Measurements from ENCODE around the gene DYNC1I1. TPM values are rescaled to one million over a fixed set of nuclear protein-coding genes. Genes with fewer than 3 reads are reported as not detected.

Gene DYNC1I1
- polyA plus RNA-seq, 1 experiment: 0.11 TPM

DNA sequence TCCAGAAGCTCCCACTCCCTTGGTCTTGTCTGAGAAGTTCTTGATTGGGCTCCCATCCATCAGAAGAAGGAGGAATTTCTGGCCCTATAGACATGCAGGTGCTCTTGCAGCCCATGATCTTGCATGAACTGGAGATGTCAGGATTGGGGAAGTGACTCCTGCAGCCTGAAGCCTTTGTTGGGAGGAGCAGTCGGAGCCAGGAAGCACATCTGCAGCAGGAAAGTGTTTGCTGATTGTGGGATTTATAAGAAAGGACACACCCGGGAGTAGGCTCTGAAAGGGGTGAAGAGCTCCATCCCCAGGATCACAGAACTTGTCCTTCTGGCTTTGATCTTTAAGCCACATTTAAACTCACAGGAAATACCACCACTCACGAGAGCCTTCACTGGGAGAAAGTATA lies 185.2 kb downstream of the DYNC1I1 start:
- TF ChIP-seq, protein P1, sequence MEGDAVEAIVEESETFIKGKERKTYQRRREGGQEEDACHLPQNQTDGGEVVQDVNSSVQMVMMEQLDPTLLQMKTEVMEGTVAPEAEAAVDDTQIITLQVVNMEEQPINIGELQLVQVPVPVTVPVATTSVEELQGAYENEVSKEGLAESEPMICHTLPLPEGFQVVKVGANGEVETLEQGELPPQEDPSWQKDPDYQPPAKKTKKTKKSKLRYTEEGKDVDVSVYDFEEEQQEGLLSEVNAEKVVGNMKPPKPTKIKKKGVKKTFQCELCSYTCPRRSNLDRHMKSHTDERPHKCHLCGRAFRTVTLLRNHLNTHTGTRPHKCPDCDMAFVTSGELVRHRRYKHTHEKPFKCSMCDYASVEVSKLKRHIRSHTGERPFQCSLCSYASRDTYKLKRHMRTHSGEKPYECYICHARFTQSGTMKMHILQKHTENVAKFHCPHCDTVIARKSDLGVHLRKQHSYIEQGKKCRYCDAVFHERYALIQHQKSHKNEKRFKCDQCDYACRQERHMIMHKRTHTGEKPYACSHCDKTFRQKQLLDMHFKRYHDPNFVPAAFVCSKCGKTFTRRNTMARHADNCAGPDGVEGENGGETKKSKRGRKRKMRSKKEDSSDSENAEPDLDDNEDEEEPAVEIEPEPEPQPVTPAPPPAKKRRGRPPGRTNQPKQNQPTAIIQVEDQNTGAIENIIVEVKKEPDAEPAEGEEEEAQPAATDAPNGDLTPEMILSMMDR (IDR thresholded peaks at IDR 0.05; ENCODE audit: insufficient read depth, low read depth, low read length): no peak
- ChIA-PET POLR2A (no interaction called here), CTCF (no interaction called here)
- H3K27me3 ChIP-seq (ENCODE audit: control insufficient read depth, insufficient read depth, low read length): no peaks in the 10 kb centered on the region
- no peaks in the 10 kb centered on the region for H3K36me3 ChIP-seq (ENCODE audit: control insufficient read depth, insufficient read depth, low read length)
- no peak for DNase-seq (ENCODE audit: low read depth)
- H3K4me3 ChIP-seq (ENCODE audit: low read depth, low read length): no peak overlapping the region

DNA sequence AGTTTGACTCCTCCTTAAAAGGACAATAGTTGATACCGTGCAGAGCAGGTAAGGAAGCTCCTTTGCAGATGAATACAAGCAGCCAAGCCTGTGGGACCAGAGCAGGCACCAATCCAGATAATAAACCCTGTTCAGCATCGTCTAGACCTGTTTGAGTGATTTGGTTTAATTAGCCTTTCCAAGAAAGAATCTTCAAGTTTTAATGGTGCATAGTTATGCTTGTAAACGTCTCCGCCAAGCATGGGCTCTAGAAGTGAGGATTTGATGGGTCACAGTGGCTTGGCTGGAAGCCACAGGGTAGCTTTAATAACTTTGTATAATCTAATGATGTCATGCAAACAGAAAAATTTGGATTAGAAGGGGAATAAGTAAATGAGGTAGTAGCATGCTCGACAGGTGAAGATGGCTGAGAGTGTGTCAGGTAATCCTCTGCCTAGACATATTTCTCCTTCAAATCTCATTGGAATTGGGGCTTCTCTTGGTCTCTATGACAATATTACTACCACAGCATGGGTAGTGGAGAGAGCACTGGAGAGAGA lies 188.4 kb downstream of the DYNC1I1 start:
- H3K36me3 ChIP-seq (ENCODE audit: control insufficient read depth, insufficient read depth, low read length): no peaks in the 10 kb centered on the region
- H3K4me3 ChIP-seq (ENCODE audit: low read depth, low read length): no peak overlapping the region
- no peak for DNase-seq (ENCODE audit: low read depth)
- no peaks in the 10 kb centered on the region for H3K27me3 ChIP-seq (ENCODE audit: control insufficient read depth, insufficient read depth, low read length)
- ChIA-PET POLR2A (no interaction called here), CTCF (no interaction called here)
- TF ChIP-seq, protein P1 (IDR thresholded peaks at IDR 0.05; ENCODE audit: insufficient read depth, low read depth, low read length): no peak

GRCh38 chr7:95963446-95963990 lies 191.2 kb downstream of the DYNC1I1 start:
- CTCF ChIA-PET: no interaction called here
- no peak overlapping the region for H3K4me3 ChIP-seq (ENCODE audit: low read depth, low read length)
- no peaks in the 10 kb centered on the region for H3K36me3 ChIP-seq (ENCODE audit: control insufficient read depth, insufficient read depth, low read length)
- TF ChIP-seq, protein P1 (IDR thresholded peaks at IDR 0.05; ENCODE audit: insufficient read depth, low read depth, low read length): no peak
- H3K27me3 ChIP-seq (ENCODE audit: control insufficient read depth, insufficient read depth, low read length): no peaks in the 10 kb centered on the region
- POLR2A ChIA-PET: no interaction called here
- DNase-seq (ENCODE audit: low read depth): no peak

GRCh38 chr7:95971716-95972115 lies 199.4 kb downstream of the DYNC1I1 start:
- ChIA-PET CTCF (interaction anchor here (0.7 kb wide), 1 partner anchor 14 kb away, joined by 3 read pairs; no protein-coding TSS in a partner anchor), POLR2A (no interaction called here)
- TF ChIP-seq, protein P1 (IDR thresholded peaks at IDR 0.05; ENCODE audit: insufficient read depth, low read depth, low read length): no peak
- Histone ChIP-seq H3K27me3 (ENCODE audit: control insufficient read depth, insufficient read depth, low read length) (no peaks in the 10 kb centered on the region), H3K36me3 (ENCODE audit: control insufficient read depth, insufficient read depth, low read length) (no peaks in the 10 kb centered on the region), H3K4me3 (ENCODE audit: low read depth, low read length) (no peak overlapping the region)
- no peak for DNase-seq (ENCODE audit: low read depth)

DNA sequence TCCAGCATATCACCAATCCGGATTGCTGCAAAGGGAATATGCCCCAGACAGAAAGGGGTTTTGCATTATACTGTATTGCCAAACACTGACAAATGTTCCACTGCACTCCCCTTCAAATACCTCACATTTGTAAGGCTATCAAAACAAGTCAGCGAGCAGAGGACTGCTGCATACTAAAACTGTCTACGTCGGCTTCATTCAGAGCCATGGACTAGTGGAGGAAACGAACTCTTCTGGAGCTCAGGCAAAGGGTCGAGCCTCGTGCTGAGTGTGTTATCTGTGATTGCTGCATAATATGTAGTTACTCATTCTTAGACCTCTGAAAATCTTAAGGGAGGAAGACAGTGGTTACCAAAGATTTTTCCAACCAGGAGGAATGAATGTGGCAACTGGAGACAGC lies 200.2 kb downstream of the DYNC1I1 start:
- TF ChIP-seq, protein P1 (IDR thresholded peaks at IDR 0.05; ENCODE audit: insufficient read depth, low read depth, low read length): no peak
- DNase-seq (ENCODE audit: low read depth): no peak
- no peaks in the 10 kb centered on the region for H3K36me3 ChIP-seq (ENCODE audit: control insufficient read depth, insufficient read depth, low read length)
- H3K4me3 ChIP-seq (ENCODE audit: low read depth, low read length): no peak overlapping the region
- no peaks in the 10 kb centered on the region for H3K27me3 ChIP-seq (ENCODE audit: control insufficient read depth, insufficient read depth, low read length)
- CTCF ChIA-PET: no interaction called here
- POLR2A ChIA-PET: no interaction called here
